Body of pancreas (tissue), 4 donors: ENCODE results near the gene GUCY2F.

Source experiments
- CTCF ChIP-seq, 7 experiments: fragments of 450-650 bp in 4 of 7; fragments of 200-600 bp in 3 of 7; sonication (generic) in 3 of 7; IDR thresholded peaks; one replicate each; pipeline ENCODE4 v1.5.1; 2016 to 2019; ENCODE audit warnings: antibody characterized with exemption in 7 of 7
- POLR2A ChIP-seq, 3 donors: fragments of 450-650 bp; IDR thresholded peaks; one replicate each; pipeline ENCODE4 v1.6.1; 2016; ENCODE audit warnings: antibody characterized with exemption in 3 of 3, mild to moderate bottlenecking in 2 of 3

GRCh38 chrX:109350551-109350950 is 131.3 kb downstream of the GUCY2F start:
- TF ChIP-seq CTCF (IDR thresholded peaks at IDR 0.05) (no peak), POLR2A (IDR thresholded peaks at IDR 0.05) (no peak)
